ENCODE data around the gene RAD9A. TPM values are rescaled to one million over a fixed set of nuclear protein-coding genes. Genes with fewer than 3 reads are reported as not detected.

Gene RAD9A
- total RNA-seq, 2 experiments from 2014 or later: 29.7 to 30.6 TPM

- no peak overlapping the region for H3K4me3 Mint-ChIP-seq
- ChIA-PET POLR2A (interaction anchor here (2.2 to 3.1 kb wide), 2 partner anchors 15 to 24 kb away, joined by 14 to 16 read pairs; partner anchors contain the start of gene CLCF1), CTCF (interaction anchor here (2.4 to 12.1 kb wide), 3 partner anchors 12 to 19 kb away, joined by 11 to 883 read pairs (median 54); partner anchors contain the start of gene CLCF1)
- no peak for ATAC-seq
- H3K27ac Mint-ChIP-seq: no peak overlapping the region
- DNase-seq: no peak
- no peak for TF ChIP-seq CTCF (IDR thresholded peaks at IDR 0.05)
- H3K27me3 Mint-ChIP-seq: peaks cover 3% of the 10 kb centered on the region
- H3K4me1 Mint-ChIP-seq (ENCODE audit: low read depth): peaks cover 23% of the 10 kb centered on the region
- H3K9me3 Mint-ChIP-seq: no peaks in the 10 kb centered on the region
- intact Hi-C loops (cut with micrococcal nuclease): no loop called here
- H3K36me3 Mint-ChIP-seq (ENCODE audit: low read depth): no peaks in the 10 kb centered on the region
Observed at GRCh38 chr11:67357831-67358670, 33.7 kb upstream of the RAD9A start.

GRCh38 chr11:67364169-67364568 is 27.6 kb upstream of the RAD9A start:
- TF ChIP-seq CTCF (IDR thresholded peaks at IDR 0.05): no peak
- POLR2A ChIA-PET: interaction anchor here (1.9 to 3.2 kb wide), 3 partner anchors 9 to 18 kb away, joined by 8 to 20 read pairs (median 13); partner anchors contain the start of genes CLCF1 and POLD4
- intact Hi-C loops (cut with micrococcal nuclease): no loop called here
- Mint-ChIP-seq H3K9me3 (no peaks in the 10 kb centered on the region), H3K36me3 (ENCODE audit: low read depth) (no peaks in the 10 kb centered on the region), H3K27me3 (no peaks in the 10 kb centered on the region), H3K4me3 (no peak overlapping the region), H3K4me1 (ENCODE audit: low read depth) (peaks cover 25% of the 10 kb centered on the region), H3K27ac (no peak overlapping the region)
- CTCF ChIA-PET: interaction anchor here (3.2 to 30.8 kb wide), 3 partner anchors 10 to 19 kb away, joined by 18 to 883 read pairs (median 70); partner anchors contain the start of gene POLD4
- ATAC-seq (no peak), DNase-seq (no peak)

GRCh38 chr11:67364783-67365722 is 26.7 kb upstream of the RAD9A start:
- intact Hi-C loops (cut with micrococcal nuclease): no loop called here

More at GRCh38 chr11:67364783-67365722, 26.7 kb upstream of the RAD9A start:
- no peak overlapping the region for H3K4me3 Mint-ChIP-seq
- ChIA-PET POLR2A (interaction anchor here (1.0 to 2.4 kb wide), 2 partner anchors 10 to 11 kb away, joined by 4 to 13 read pairs; partner anchors contain the start of gene POLD4), CTCF (interaction anchor here (6.3 to 30.8 kb wide), 2 partner anchors 11 to 16 kb away, joined by 70 to 883 read pairs; partner anchors contain the start of gene POLD4)
- ATAC-seq (peak; percentile 46), DNase-seq (no peak)
- H3K4me1 Mint-ChIP-seq (ENCODE audit: low read depth): peaks cover 32% of the 10 kb centered on the region
- H3K36me3 Mint-ChIP-seq (ENCODE audit: low read depth): no peaks in the 10 kb centered on the region
- no peak overlapping the region for H3K27ac Mint-ChIP-seq
- TF ChIP-seq CTCF (IDR thresholded peaks at IDR 0.05): no peak
- no peaks in the 10 kb centered on the region for H3K9me3 Mint-ChIP-seq
- no peaks in the 10 kb centered on the region for H3K27me3 Mint-ChIP-seq
